Measurements from ENCODE around the gene C11orf91.
"Not testable (repeated sequence)": the region's sequence is repeated elsewhere in the genome, so short reads cannot be mapped to it uniquely, and the experiment has no call there.

C11orf91 gene

DNA sequence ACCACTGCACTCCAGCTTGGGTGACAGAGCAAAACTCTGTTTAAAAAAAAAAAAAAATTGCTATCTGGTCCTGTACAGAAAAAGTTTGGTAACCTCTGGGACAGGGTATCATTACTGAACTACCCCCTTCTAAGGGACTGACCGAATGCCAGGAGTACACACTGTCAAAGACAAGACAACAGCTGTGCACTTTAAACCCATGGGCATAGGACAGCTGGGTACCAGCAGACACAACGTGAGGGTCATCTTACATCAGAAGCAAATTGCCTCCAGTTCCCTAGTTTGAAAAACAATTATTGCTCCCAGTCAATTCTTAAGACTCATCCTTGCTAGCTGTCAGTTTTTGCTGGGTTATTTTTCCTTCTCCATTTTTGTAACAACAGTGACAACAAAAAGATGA lies 17.8 kb upstream of the C11orf91 start:
- no peak for DNase-seq (ENCODE audit: low read depth, low spot score)

DNA sequence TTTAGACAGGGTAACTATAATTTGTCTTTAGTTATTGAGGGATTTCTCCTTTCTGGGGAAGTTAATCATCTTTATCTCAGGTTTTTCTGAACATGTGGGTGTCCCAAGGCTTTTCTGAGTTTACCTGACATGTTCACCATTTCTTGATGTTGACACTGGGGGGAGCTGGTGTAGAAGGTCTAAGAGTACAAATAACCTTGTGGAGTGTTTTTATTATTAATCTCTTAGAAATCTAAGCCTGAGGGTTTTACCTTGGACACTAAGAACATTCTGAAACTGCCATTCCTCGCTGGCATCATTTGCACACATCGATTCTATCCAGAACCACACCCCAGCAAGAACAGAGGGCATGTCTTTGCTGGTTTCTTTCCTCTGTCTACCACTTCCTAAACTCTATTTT lies 15.6 kb upstream of the C11orf91 start:
- no peaks in the 10 kb centered on the region for H3K27me3 ChIP-seq (ENCODE audit: insufficient read depth, insufficient read length)
- DNase-seq (ENCODE audit: low read depth, low spot score) = no peak
- no peak overlapping the region for H3K4me3 ChIP-seq (ENCODE audit: insufficient read length, low read depth)
- no peaks in the 10 kb centered on the region for H3K4me1 ChIP-seq (ENCODE audit: insufficient read depth, insufficient read length)
- no peak for TF ChIP-seq YY1 (IDR thresholded peaks at IDR 0.05; ENCODE audit: insufficient read depth, insufficient read length)
- no peak for TF ChIP-seq ZNF274 (IDR thresholded peaks at IDR 0.05; ENCODE audit: low read depth, low read length)
- no peak for TF ChIP-seq SUZ12 (IDR thresholded peaks at IDR 0.05; ENCODE audit: extremely low read depth, insufficient read depth, insufficient read length)
- no peak overlapping the region for H3K9ac ChIP-seq (ENCODE audit: insufficient read length, low read depth)
- peaks cover 38% of the 10 kb centered on the region for H3K36me3 ChIP-seq (ENCODE audit: insufficient read depth, insufficient read length, low read length)
- no peaks in the 10 kb centered on the region for H3K9me3 ChIP-seq (ENCODE audit: insufficient read depth, low read length)

More for the DNA sequence above, 17.8 kb upstream of the C11orf91 start:
- no peak for TF ChIP-seq SUZ12 (IDR thresholded peaks at IDR 0.05; ENCODE audit: extremely low read depth, insufficient read depth, insufficient read length)
- TF ChIP-seq YY1 (IDR thresholded peaks at IDR 0.05; ENCODE audit: insufficient read depth, insufficient read length) = no peak
- no peak for TF ChIP-seq ZNF274 (IDR thresholded peaks at IDR 0.05; ENCODE audit: low read depth, low read length)
- no peak overlapping the region for H3K4me3 ChIP-seq (ENCODE audit: insufficient read length, low read depth)
- peaks cover 42% of the 10 kb centered on the region for H3K36me3 ChIP-seq (ENCODE audit: insufficient read depth, insufficient read length, low read length)
- no peaks in the 10 kb centered on the region for H3K4me1 ChIP-seq (ENCODE audit: insufficient read depth, insufficient read length)
- H3K9ac ChIP-seq (ENCODE audit: insufficient read length, low read depth) = no peak overlapping the region
- no peaks in the 10 kb centered on the region for H3K9me3 ChIP-seq (ENCODE audit: insufficient read depth, low read length)
- no peaks in the 10 kb centered on the region for H3K27me3 ChIP-seq (ENCODE audit: insufficient read depth, insufficient read length)

DNA sequence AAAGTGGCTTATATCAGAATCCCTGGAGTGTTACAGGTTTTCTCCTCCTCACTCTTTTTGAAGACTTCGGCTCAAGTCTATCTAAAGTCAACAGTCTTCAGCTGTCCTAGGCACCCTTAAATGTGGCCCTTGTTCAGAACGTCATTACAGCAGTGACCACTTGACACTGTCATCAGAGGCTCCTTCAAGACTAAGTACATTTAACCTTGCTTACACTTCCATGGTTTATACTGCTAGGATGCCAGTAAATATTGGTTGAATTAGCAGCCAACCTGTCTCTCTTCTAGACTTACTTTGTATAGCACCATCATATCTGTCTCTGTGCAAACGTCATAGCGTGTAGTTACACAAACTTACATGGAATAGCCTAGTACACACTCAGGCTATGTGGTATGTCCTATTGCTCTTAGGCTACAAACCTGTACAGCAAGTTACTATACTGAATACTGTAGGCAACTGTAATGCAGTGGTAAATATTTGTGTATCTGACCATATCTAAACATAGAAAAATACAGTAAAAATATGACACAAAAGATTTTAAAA lies 13.3 kb upstream of the C11orf91 start:
- no peak overlapping the region for H3K4me3 ChIP-seq (ENCODE audit: insufficient read length, low read depth)
- no peaks in the 10 kb centered on the region for H3K9me3 ChIP-seq (ENCODE audit: insufficient read depth, low read length)
- H3K9ac ChIP-seq (ENCODE audit: insufficient read length, low read depth) = no peak overlapping the region
- no peak for DNase-seq (ENCODE audit: low read depth, low spot score)
- TF ChIP-seq SUZ12 (IDR thresholded peaks at IDR 0.05; ENCODE audit: extremely low read depth, insufficient read depth, insufficient read length) (no peak), ZNF274 (IDR thresholded peaks at IDR 0.05; ENCODE audit: low read depth, low read length) (no peak), YY1 (IDR thresholded peaks at IDR 0.05; ENCODE audit: insufficient read depth, insufficient read length) (no peak)
- H3K4me1 ChIP-seq (ENCODE audit: insufficient read depth, insufficient read length) = no peaks in the 10 kb centered on the region
- no peaks in the 10 kb centered on the region for H3K27me3 ChIP-seq (ENCODE audit: insufficient read depth, insufficient read length)
- H3K36me3 ChIP-seq (ENCODE audit: insufficient read depth, insufficient read length, low read length) = peaks cover 38% of the 10 kb centered on the region

DNA sequence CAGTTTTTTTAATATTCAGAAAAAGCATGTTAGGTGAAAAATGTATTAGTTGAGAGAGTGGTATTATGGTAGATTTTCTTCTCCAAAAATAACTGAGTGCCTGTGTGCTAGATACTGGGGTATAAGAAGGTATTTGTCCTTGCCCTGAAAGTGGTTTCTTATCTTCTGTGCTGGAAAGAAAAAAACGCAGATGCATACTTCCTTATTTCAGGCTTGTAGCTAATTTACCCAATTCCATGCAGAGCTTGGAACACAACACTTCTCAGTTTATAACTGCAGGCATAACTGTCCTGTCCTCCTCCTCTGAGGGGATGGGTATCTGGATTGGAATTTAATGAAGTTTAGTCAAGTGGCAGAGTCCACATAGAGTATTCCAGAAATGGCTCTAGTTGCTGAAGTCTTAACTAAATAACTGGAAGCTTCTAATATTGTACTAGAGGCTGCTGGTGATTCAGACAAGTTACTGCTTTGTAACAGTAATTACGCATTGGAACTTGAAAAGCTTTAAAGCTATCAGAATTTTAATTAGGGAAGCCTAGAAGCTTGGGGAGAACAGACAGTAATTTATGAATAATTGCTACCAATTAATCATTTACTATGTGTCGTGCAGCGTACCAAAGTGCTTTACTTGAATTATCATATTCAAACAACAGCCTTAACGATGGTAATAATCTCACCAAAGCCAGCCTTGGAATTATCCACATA lies 12.7 kb upstream of the C11orf91 start:
- no peak for DNase-seq (ENCODE audit: low read depth, low spot score)
- no peaks in the 10 kb centered on the region for H3K9me3 ChIP-seq (ENCODE audit: insufficient read depth, low read length)
- no peaks in the 10 kb centered on the region for H3K27me3 ChIP-seq (ENCODE audit: insufficient read depth, insufficient read length)
- TF ChIP-seq YY1 (IDR thresholded peaks at IDR 0.05; ENCODE audit: insufficient read depth, insufficient read length) (no peak), ZNF274 (IDR thresholded peaks at IDR 0.05; ENCODE audit: low read depth, low read length) (no peak)
- H3K9ac ChIP-seq (ENCODE audit: insufficient read length, low read depth) = no peak overlapping the region
- H3K4me1 ChIP-seq (ENCODE audit: insufficient read depth, insufficient read length) = no peaks in the 10 kb centered on the region
- no peak overlapping the region for H3K4me3 ChIP-seq (ENCODE audit: insufficient read length, low read depth)
- peaks cover 35% of the 10 kb centered on the region for H3K36me3 ChIP-seq (ENCODE audit: insufficient read depth, insufficient read length, low read length)

DNA sequence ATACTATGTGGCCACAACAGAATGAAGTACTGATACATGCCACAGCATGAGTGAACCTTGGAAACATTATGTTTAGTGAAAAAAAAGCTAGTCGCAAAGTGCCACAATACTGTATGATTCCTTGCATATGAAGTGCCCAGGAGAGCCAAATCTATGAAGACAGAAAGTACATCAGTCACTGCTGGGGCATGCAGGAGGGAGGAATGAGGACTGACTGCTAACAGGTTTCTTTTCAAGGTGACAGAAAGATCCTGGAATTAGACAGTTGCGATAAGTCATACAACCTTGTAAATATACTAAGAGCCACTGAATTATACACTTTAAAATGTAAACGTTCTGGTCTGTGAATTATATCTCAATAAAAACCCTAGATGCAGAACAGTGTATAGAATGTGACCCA lies 11.8 kb upstream of the C11orf91 start:
- H3K4me3 ChIP-seq (ENCODE audit: insufficient read length, low read depth) = no peak overlapping the region
- no peak for DNase-seq (ENCODE audit: low read depth, low spot score)
- H3K27me3 ChIP-seq (ENCODE audit: insufficient read depth, insufficient read length) = no peaks in the 10 kb centered on the region
- H3K36me3 ChIP-seq (ENCODE audit: insufficient read depth, insufficient read length, low read length) = peaks cover 37% of the 10 kb centered on the region
- no peaks in the 10 kb centered on the region for H3K4me1 ChIP-seq (ENCODE audit: insufficient read depth, insufficient read length)
- TF ChIP-seq ZNF274 (IDR thresholded peaks at IDR 0.05; ENCODE audit: low read depth, low read length) = no peak
- TF ChIP-seq SUZ12 (IDR thresholded peaks at IDR 0.05; ENCODE audit: extremely low read depth, insufficient read depth, insufficient read length) = no peak
- TF ChIP-seq YY1 (IDR thresholded peaks at IDR 0.05; ENCODE audit: insufficient read depth, insufficient read length) = no peak
- H3K9ac ChIP-seq (ENCODE audit: insufficient read length, low read depth) = no peak overlapping the region
- no peaks in the 10 kb centered on the region for H3K9me3 ChIP-seq (ENCODE audit: insufficient read depth, low read length)

DNA sequence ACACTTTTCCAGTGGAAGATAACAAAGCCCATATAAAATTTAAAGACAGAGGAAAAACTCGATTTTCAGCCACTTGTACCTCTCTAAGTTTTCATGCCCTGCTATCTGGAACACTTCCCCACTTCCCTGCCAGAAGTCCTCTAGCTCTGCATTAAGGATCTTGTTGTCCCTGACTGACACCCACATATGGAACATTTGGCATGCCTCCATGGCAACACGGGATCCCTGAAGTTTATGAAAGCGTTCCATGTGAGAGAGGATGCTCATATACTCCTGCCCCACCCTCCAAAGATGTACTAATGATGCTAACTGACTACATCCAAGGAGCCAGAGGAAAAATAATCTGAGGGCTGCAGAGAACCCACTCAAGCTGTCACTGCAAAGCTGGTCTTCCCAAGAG lies 8.8 kb upstream of the C11orf91 start:
- Histone ChIP-seq H3K9ac (ENCODE audit: insufficient read length, low read depth) (no peak overlapping the region), H3K36me3 (ENCODE audit: insufficient read depth, insufficient read length, low read length) (peaks cover 24% of the 10 kb centered on the region), H3K4me3 (ENCODE audit: insufficient read length, low read depth) (no peak overlapping the region), H3K27me3 (ENCODE audit: insufficient read depth, insufficient read length) (no peaks in the 10 kb centered on the region), H3K9me3 (ENCODE audit: insufficient read depth, low read length) (no peaks in the 10 kb centered on the region), H3K4me1 (ENCODE audit: insufficient read depth, insufficient read length) (no peaks in the 10 kb centered on the region)
- no peak for DNase-seq (ENCODE audit: low read depth, low spot score)
- no peak for TF ChIP-seq ZNF274 (IDR thresholded peaks at IDR 0.05; ENCODE audit: low read depth, low read length)
- TF ChIP-seq YY1 (IDR thresholded peaks at IDR 0.05; ENCODE audit: insufficient read depth, insufficient read length) = no peak
- no peak for TF ChIP-seq SUZ12 (IDR thresholded peaks at IDR 0.05; ENCODE audit: extremely low read depth, insufficient read depth, insufficient read length)

DNA sequence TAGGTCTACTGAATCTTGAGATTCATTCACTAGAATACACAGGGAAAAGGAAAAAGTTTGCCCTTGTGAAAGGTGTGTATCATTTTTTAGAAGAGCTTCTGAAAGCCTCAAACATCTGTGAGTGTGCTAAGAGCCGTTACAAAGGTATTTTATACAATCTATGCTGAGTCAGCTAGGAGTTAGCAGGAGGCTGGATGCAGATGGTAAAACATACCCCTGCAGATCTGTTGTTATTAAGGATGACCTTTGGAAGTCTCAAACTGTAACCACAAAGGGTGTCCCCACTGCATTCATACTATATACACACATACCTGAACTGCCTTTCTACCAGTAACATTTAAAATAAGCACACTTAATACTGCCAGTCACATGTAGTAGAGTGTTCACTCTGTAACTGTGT lies 8.4 kb upstream of the C11orf91 start:
- Histone ChIP-seq H3K27me3 (ENCODE audit: insufficient read depth, insufficient read length) (no peaks in the 10 kb centered on the region), H3K4me3 (ENCODE audit: insufficient read length, low read depth) (no peak overlapping the region), H3K9ac (ENCODE audit: insufficient read length, low read depth) (no peak overlapping the region), H3K4me1 (ENCODE audit: insufficient read depth, insufficient read length) (no peaks in the 10 kb centered on the region), H3K9me3 (ENCODE audit: insufficient read depth, low read length) (no peaks in the 10 kb centered on the region), H3K36me3 (ENCODE audit: insufficient read depth, insufficient read length, low read length) (peaks cover 24% of the 10 kb centered on the region)
- TF ChIP-seq ZNF274 (IDR thresholded peaks at IDR 0.05; ENCODE audit: low read depth, low read length) (no peak), SUZ12 (IDR thresholded peaks at IDR 0.05; ENCODE audit: extremely low read depth, insufficient read depth, insufficient read length) (no peak), YY1 (IDR thresholded peaks at IDR 0.05; ENCODE audit: insufficient read depth, insufficient read length) (no peak)
- no peak for DNase-seq (ENCODE audit: low read depth, low spot score)

DNA sequence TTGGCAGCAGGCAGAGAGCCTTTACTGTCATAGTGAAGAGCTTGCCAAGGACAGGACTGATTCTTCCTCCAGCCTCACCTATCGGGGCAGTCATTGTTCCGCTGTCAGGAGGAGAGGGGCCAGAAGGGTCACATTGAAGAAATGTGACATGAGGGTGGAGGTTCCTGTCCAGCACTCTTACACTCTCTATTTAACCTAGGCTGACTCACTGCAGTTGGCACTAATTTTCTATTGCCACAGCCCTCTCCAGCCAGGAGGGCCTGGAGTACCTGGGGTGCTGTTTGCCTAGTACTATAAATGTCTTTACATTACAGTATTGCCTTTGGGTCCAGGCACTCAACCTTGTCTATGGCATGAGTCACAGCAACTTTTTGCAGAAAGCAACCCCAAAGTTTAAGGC lies 7.2 kb upstream of the C11orf91 start:
- not testable (repeated sequence) for H3K9me3 ChIP-seq (ENCODE audit: insufficient read depth, low read length); H3K4me1 ChIP-seq (ENCODE audit: insufficient read depth, insufficient read length); H3K27me3 ChIP-seq (ENCODE audit: insufficient read depth, insufficient read length); DNase-seq (ENCODE audit: low read depth, low spot score); H3K9ac ChIP-seq (ENCODE audit: insufficient read length, low read depth); H3K4me3 ChIP-seq (ENCODE audit: insufficient read length, low read depth)
- H3K36me3 ChIP-seq (ENCODE audit: insufficient read depth, insufficient read length, low read length) = peaks cover 24% of the 10 kb centered on the region
